H9 (cell line): ENCODE data around the gene METTL9. TPM values are rescaled to one million over a fixed set of nuclear protein-coding genes. Genes with fewer than 3 reads are reported as not detected.
A peak's percentile ranks its signal among the peaks of the same experiment; 100 is the strongest.

Source experiments
- DNase-seq: peaks from one replicate; pipeline ENCODE4 v3.0.0-alpha.2; 2017
- H2AFZ ChIP-seq: one replicate; pipeline ENCODE4 v1.6.1; 2013; ENCODE audit warnings: mild to moderate bottlenecking, low read length, control low read depth, moderate library complexity
- H2AK5ac ChIP-seq: 2 replicates; pipeline ENCODE4 v1.6.1; 2013; ENCODE audit warnings: low read length, control low read depth, mixed read lengths; ENCODE audit not compliant: insufficient read length
- H2BK120ac ChIP-seq: one replicate; pipeline ENCODE4 v1.6.1; 2013; ENCODE audit warnings: low read depth, mild to moderate bottlenecking, low read length, control low read depth, inconsistent platforms; ENCODE audit not compliant: poor library complexity, severe bottlenecking
- H2BK12ac ChIP-seq: 2 replicates; pipeline ENCODE4 v1.6.1; 2013; ENCODE audit warnings: low read length, control low read depth, mixed read lengths, low read depth; ENCODE audit not compliant: insufficient read length
- H2BK15ac ChIP-seq: 2 replicates; pipeline ENCODE4 v1.6.1; 2013; ENCODE audit warnings: low read depth, low read length, control low read depth
- H2BK20ac ChIP-seq: one replicate; pipeline ENCODE4 v1.6.1; 2013; ENCODE audit warnings: low read depth, mild to moderate bottlenecking, low read length, control low read depth, inconsistent platforms; ENCODE audit not compliant: poor library complexity, severe bottlenecking
- H2BK5ac ChIP-seq: 2 replicates; pipeline ENCODE4 v1.6.1; 2013; ENCODE audit warnings: low read length, control low read depth, mixed read lengths; ENCODE audit not compliant: insufficient read length
- H3K14ac ChIP-seq: 2 replicates; pipeline ENCODE4 v1.6.1; 2013; ENCODE audit warnings: low read length, control low read depth; ENCODE audit not compliant: insufficient read depth
- H3K18ac ChIP-seq: 2 replicates; pipeline ENCODE4 v1.6.1; 2013; ENCODE audit warnings: low read depth, mild to moderate bottlenecking, mixed read lengths, low read length, control low read depth; ENCODE audit not compliant: insufficient read length
- H3K23ac ChIP-seq: 2 replicates; pipeline ENCODE4 v1.6.1; 2013; ENCODE audit warnings: low read length, control low read depth, mixed read lengths, low read depth; ENCODE audit not compliant: insufficient read length
- H3K23me2 ChIP-seq: 2 replicates; pipeline ENCODE4 v1.6.1; 2013; ENCODE audit warnings: low read depth, mild to moderate bottlenecking, mixed read lengths, low read length, control low read depth; ENCODE audit not compliant: insufficient read length, poor library complexity, severe bottlenecking
- H3K27ac ChIP-seq: 2 replicates; pipeline ENCODE4 v1.5.1; 2013; ENCODE audit warnings: low read length, control low read depth, mixed read lengths, low read depth; ENCODE audit not compliant: insufficient read length
- H3K27me3 ChIP-seq: 2 replicates; pipeline ENCODE4 v1.6.1; 2013; ENCODE audit warnings: low read length, control low read depth, inconsistent platforms; ENCODE audit not compliant: insufficient read depth
- H3K4ac ChIP-seq: 2 replicates; pipeline ENCODE4 v1.6.1; 2013; ENCODE audit warnings: low read depth, mild to moderate bottlenecking, control low read depth, inconsistent platforms, low read length, moderate library complexity
- H3K4me1 ChIP-seq: 2 replicates; pipeline ENCODE4 v1.6.1; 2013; ENCODE audit warnings: low read length, control low read depth, inconsistent platforms; ENCODE audit not compliant: insufficient read depth
- H3K4me2 ChIP-seq: 2 replicates; pipeline ENCODE4 v1.6.1; 2013; ENCODE audit warnings: low read length, control low read depth, mixed read lengths; ENCODE audit not compliant: insufficient read length, insufficient read depth
- H3K56ac ChIP-seq: 2 replicates; pipeline ENCODE4 v1.6.1; 2013; ENCODE audit warnings: low read depth, mild to moderate bottlenecking, mixed read lengths, low read length, control low read depth; ENCODE audit not compliant: insufficient read length
- H3K79me1 ChIP-seq: 2 replicates; pipeline ENCODE4 v1.6.1; 2013; ENCODE audit warnings: low read depth, mild to moderate bottlenecking, moderate library complexity, low read length, control low read depth, inconsistent platforms; ENCODE audit not compliant: insufficient read depth, poor library complexity, severe bottlenecking
- H3K79me2 ChIP-seq: 2 replicates; pipeline ENCODE4 v1.6.1; 2013; ENCODE audit warnings: low read length, control low read depth, inconsistent platforms; ENCODE audit not compliant: insufficient read depth
- H3K9ac ChIP-seq: 2 replicates; pipeline ENCODE4 v1.6.1; 2013; ENCODE audit warnings: low read length, control low read depth, mixed read lengths; ENCODE audit not compliant: insufficient read length; ENCODE audit errors: extremely low read depth
- H3K9me3 ChIP-seq: one replicate; pipeline ENCODE4 v1.6.1; 2013; ENCODE audit warnings: low read depth, low read length, inconsistent platforms; ENCODE audit not compliant: control insufficient read depth
- H3T11ph ChIP-seq: one replicate; pipeline ENCODE4 v1.6.1; 2013; ENCODE audit warnings: mild to moderate bottlenecking, low read length, control low read depth, inconsistent platforms
- H4K20me1 ChIP-seq: one replicate; pipeline ENCODE4 v1.6.1; 2013; ENCODE audit not compliant: control insufficient read depth, insufficient read length, insufficient read depth
- H4K5ac ChIP-seq: 2 replicates; pipeline ENCODE4 v1.6.1; 2013; ENCODE audit warnings: low read depth, mild to moderate bottlenecking, mixed read lengths, low read length, control low read depth; ENCODE audit not compliant: insufficient read length
- H4K8ac ChIP-seq: replicated peaks from 2 replicates; pipeline ENCODE4 v1.6.1; 2013; ENCODE audit warnings: low read length, control low read depth, mixed read lengths, low read depth; ENCODE audit not compliant: insufficient read length
- H4K91ac ChIP-seq: 2 replicates; pipeline ENCODE4 v1.6.1; 2013; ENCODE audit warnings: low read depth, mild to moderate bottlenecking, moderate library complexity, mixed read lengths, low read length, control low read depth; ENCODE audit not compliant: insufficient read length
- H3K27ac Mint-ChIP-seq, 3 experiments: 2 replicates in 2 of 3; 3 replicates in 1 of 3; pipeline ENCODE4 v1.8.0; 2020 to 2021; ENCODE audit warnings: mixed read lengths in 3 of 3, mild to moderate bottlenecking in 1 of 3, moderate library complexity in 1 of 3
- H3K27me3 Mint-ChIP-seq: 2 replicates; pipeline ENCODE4 v1.8.0; 2021; ENCODE audit warnings: low read depth, mild to moderate bottlenecking, moderate library complexity, mixed read lengths
- H3K36me3 Mint-ChIP-seq, 3 experiments: 2 replicates in 2 of 3; 3 replicates in 1 of 3; pipeline ENCODE4 v1.8.0; 2020 to 2021; ENCODE audit warnings: low read depth in 3 of 3, mixed read lengths in 3 of 3; ENCODE audit not compliant: insufficient read depth in 1 of 3
- H3K4me1 Mint-ChIP-seq, 2 experiments: 2 replicates each; pipeline ENCODE4 v1.8.0; 2020; ENCODE audit warnings: mixed read lengths in 2 of 2
- H3K4me3 Mint-ChIP-seq, 2 experiments: 2 replicates in 1 of 2; 3 replicates in 1 of 2; pipeline ENCODE4 v1.8.0; 2020 to 2021; ENCODE audit warnings: mild to moderate bottlenecking in 2 of 2, mixed read lengths in 2 of 2, moderate library complexity in 1 of 2
- H3K9me3 Mint-ChIP-seq, 2 experiments: 2 replicates in 1 of 2; 3 replicates in 1 of 2; pipeline ENCODE4 v1.8.0; 2020; ENCODE audit warnings: mild to moderate bottlenecking in 2 of 2, mixed read lengths in 2 of 2, moderate library complexity in 1 of 2
- CTCF ChIP-seq: fragments of 200-600 bp; sonication (generic); conservative IDR thresholded peaks from 3 replicates; pipeline ENCODE4 v1.8.0; 2021; ENCODE audit warnings: antibody characterized with exemption, mild to moderate bottlenecking
- WGBS: extraction: QIAGEN DNeasy Blood & Tissue Kit; methylation state at CpG from one replicate; pipeline ENCODE4 v1.1.7; 2013; ENCODE audit warnings: missing lambda C conversion rate, low lambda C conversion rate, mixed read lengths; ENCODE audit not compliant: insufficient read length; ENCODE audit errors: extremely low coverage; 5-methylcytosine and 5-hydroxymethylcytosine counted together
- total RNA-seq: library from RNA; stranded (reverse); gene quantifications from 2 replicates; pipeline ENCODE4 v1.2.1, GENCODE V29; 2021

METTL9 gene
- total RNA-seq, 1 experiment from 2014 or later = 108 TPM

- H3K56ac ChIP-seq = no peak overlapping the region
- H2AK5ac ChIP-seq = no peak overlapping the region
- H3K79me2 ChIP-seq = no peaks in the 10 kb centered on the region
- H4K8ac ChIP-seq = no peak overlapping the region
- no peaks in the 10 kb centered on the region for H3K79me1 ChIP-seq
- Mint-ChIP-seq H3K27me3 (no peaks in the 10 kb centered on the region), H3K9me3 (no peaks in the 10 kb centered on the region), H3K36me3 (no peaks in the 10 kb centered on the region), H3K4me1 (peaks cover 6 to 8% of the 10 kb centered on the region in 2 experiments), H3K27ac (no peak overlapping the region), H3K4me3 (no peak overlapping the region)
- no peak for DNase-seq
- H2BK20ac ChIP-seq = no peak overlapping the region
- no peak overlapping the region for H2BK120ac ChIP-seq
- H2BK5ac ChIP-seq = no peak overlapping the region
- no peaks in the 10 kb centered on the region for H3K9me3 ChIP-seq
- H3K4ac ChIP-seq = no peak overlapping the region
- no peak overlapping the region for H3K4me2 ChIP-seq
- no peak overlapping the region for H3K23ac ChIP-seq
- H4K91ac ChIP-seq = no peak overlapping the region
- no peaks in the 10 kb centered on the region for H4K20me1 ChIP-seq
- H3K27me3 ChIP-seq = no peaks in the 10 kb centered on the region
- no peak overlapping the region for H3T11ph ChIP-seq
- H2BK15ac ChIP-seq = no peak overlapping the region
- TF ChIP-seq CTCF = peak; percentile 44; the same call in 2 of the 3 replicates
- H3K18ac ChIP-seq = no peak overlapping the region
- H2AFZ ChIP-seq = no peak overlapping the region
- no peak overlapping the region for H4K5ac ChIP-seq
- WGBS = no CpG with 5 or more reads among the region's 9 CpGs
- no peaks in the 10 kb centered on the region for H3K23me2 ChIP-seq
- no peak overlapping the region for H2BK12ac ChIP-seq
- no peak overlapping the region for H3K27ac ChIP-seq
- H3K14ac ChIP-seq = no peak overlapping the region
- no peak overlapping the region for H3K9ac ChIP-seq
- peaks cover 2% of the 10 kb centered on the region; the same call in 1 of the 2 replicates for H3K4me1 ChIP-seq
Observed at GRCh38 chr16:21698169-21699032, 99.0 kb downstream of the METTL9 start.
